Measurements from ENCODE around the gene SHISA7.
"Not testable (repeated sequence)": the region's sequence is repeated elsewhere in the genome, so short reads cannot be mapped to it uniquely, and the experiment has no call there.

SHISA7 gene

GRCh38 chr19:55409179-55409578, 33.9 kb downstream of the SHISA7 start:
- DNase-seq, result not testable (repeated sequence)

- no peak for DNase-seq
Measured at GRCh38 chr19:55408533-55408872, 34.6 kb downstream of the SHISA7 start.

- peak; percentile 99 for DNase-seq
Measured at GRCh38 chr19:55407800-55408532, 35.1 kb downstream of the SHISA7 start.

GRCh38 chr19:55407550-55407799, 35.6 kb downstream of the SHISA7 start, which contains the start of gene UBE2S:
UBE2S (minus strand) TSS chr19:55407788; CDS start chr19:55407589, 199 bp downstream.
- not testable (repeated sequence) for DNase-seq

- DNase-seq, result peak; percentile 76
Measured at GRCh38 chr19:55406826-55407549, 36.1 kb downstream of the SHISA7 start.

GRCh38 chr19:55406091-55406825, 36.8 kb downstream of the SHISA7 start:
- DNase-seq, result no peak

GRCh38 chr19:55405638-55406037, 37.5 kb downstream of the SHISA7 start:
- DNase-seq, result no peak

GRCh38 chr19:55402509-55402908, 40.6 kb downstream of the SHISA7 start:
- no peak for DNase-seq

- DNase-seq, result not testable (repeated sequence)
Measured at GRCh38 chr19:55401390-55401789, 41.7 kb downstream of the SHISA7 start.

- no peak for DNase-seq
Measured at GRCh38 chr19:55400281-55401087, 42.6 kb downstream of the SHISA7 start.

GRCh38 chr19:55398200-55398925, 44.7 kb downstream of the SHISA7 start:
- no peak for DNase-seq

GRCh38 chr19:55392820-55393761, 50.0 kb downstream of the SHISA7 start:
- no peak for DNase-seq

- no peak for DNase-seq
Measured at GRCh38 chr19:55391702-55392615, 51.1 kb downstream of the SHISA7 start.

- no peak for DNase-seq
Measured at GRCh38 chr19:55391191-55391670, 51.9 kb downstream of the SHISA7 start.

GRCh38 chr19:55390461-55390880, 52.6 kb downstream of the SHISA7 start:
- no peak for DNase-seq

GRCh38 chr19:55389386-55390317, 53.4 kb downstream of the SHISA7 start:
- no peak for DNase-seq

- DNase-seq, result no peak
Measured at GRCh38 chr19:55387736-55388497, 55.2 kb downstream of the SHISA7 start.

- DNase-seq, result no peak
Measured at GRCh38 chr19:55386493-55386971, 56.6 kb downstream of the SHISA7 start.

Measured in activated CD8-positive, alpha-beta memory T cell treated with anti-CD3 and anti-CD28 coated beads, Interleukin-2, amount 50 U/mL, for 48 hours (primary cell).